Thoracic aorta (tissue), 2 donors: ENCODE measurements around the gene NRL. TPM values are rescaled to one million over a fixed set of nuclear protein-coding genes. Genes with fewer than 3 reads are reported as not detected.

ENCODE experiments used
- ATAC-seq: fragments of 150-250 bp; one replicate; pipeline ENCODE4 v1.8.0; 2017; ENCODE audit warnings: low read depth; ENCODE audit not compliant: insufficient number of reproducible peaks, low FRiP score
- DNase-seq: peaks from one replicate; pipeline ENCODE4 v3.0.0-alpha.2; 2020; ENCODE audit warnings: low spot score
- H3K27ac ChIP-seq, 2 donors: fragments of 200-600 bp; sonication (generic); 1 replicate in 1 of 2; 2 replicates in 1 of 2; pipeline ENCODE4 v1.5.1; 2016; ENCODE audit warnings: mild to moderate bottlenecking in 2 of 2, moderate library complexity in 2 of 2
- H3K27me3 ChIP-seq: fragments of 200-600 bp; sonication (generic); replicated peaks from 2 replicates; pipeline ENCODE4 v1.6.0; 2016; ENCODE audit warnings: mild to moderate bottlenecking; ENCODE audit not compliant: insufficient read depth
- H3K36me3 ChIP-seq: fragments of 200-600 bp; sonication (generic); one replicate; pipeline ENCODE4 v1.5.1; 2016
- H3K4me1 ChIP-seq, 2 donors: fragments of 200-600 bp; sonication (generic); 1 replicate in 1 of 2; 2 replicates in 1 of 2; pipeline versions ENCODE4 v1.5.1 to v1.6.0; 2016; ENCODE audit warnings: low read depth in 2 of 2, mild to moderate bottlenecking in 1 of 2; ENCODE audit not compliant: control insufficient read depth in 1 of 2
- H3K4me3 ChIP-seq: fragments of 200-600 bp; sonication (generic); 2 replicates; pipeline ENCODE4 v1.5.1; 2016; ENCODE audit warnings: mild to moderate bottlenecking
- H3K9me3 ChIP-seq: fragments of 200-600 bp; sonication (generic); 2 replicates; pipeline ENCODE4 v1.5.1; 2016
- CTCF ChIP-seq: fragments of 200-600 bp; sonication (generic); IDR thresholded peaks from one replicate; pipeline ENCODE4 v1.5.1; 2019; ENCODE audit warnings: antibody characterized with exemption
- total RNA-seq, 2 donors: library from RNA; depleted of rRNA; stranded (reverse); fragments of >200 nt; gene quantifications; one replicate each; pipeline versions ENCODE4 v1.1.0 to v1.2.3, GENCODE V29; 2016

NRL gene
- total RNA-seq, 2 donors from 2014 or later: 0.92 to 6.1 TPM

GRCh38 chr14:24137529-24138395 is 23.0 kb upstream of the NRL start:
- H3K27ac ChIP-seq: no peak overlapping the region

GRCh38 chr14:24136684-24137528 is 22.2 kb upstream of the NRL start:
- peak overlapping the region; percentile 95 for H3K4me3 ChIP-seq
- H3K27ac ChIP-seq: peak overlapping the region; percentile 57 to 84
- ATAC-seq (no peak), DNase-seq (no peak)
- no peaks in the 10 kb centered on the region for H3K27me3 ChIP-seq
- no peak for TF ChIP-seq CTCF
- peaks cover 13% of the 10 kb centered on the region for H3K36me3 ChIP-seq
- H3K9me3 ChIP-seq: no peaks in the 10 kb centered on the region
- peaks cover 13 to 31% of the 10 kb centered on the region in 2 donors for H3K4me1 ChIP-seq

More at GRCh38 chr14:24137529-24138395, 23.0 kb upstream of the NRL start:
- no peak for DNase-seq
- TF ChIP-seq CTCF: no peak
- ATAC-seq: no peak
- H3K36me3 ChIP-seq: peaks cover 13% of the 10 kb centered on the region
- H3K27me3 ChIP-seq: no peaks in the 10 kb centered on the region
- H3K4me3 ChIP-seq: no peak overlapping the region
- peaks cover 17 to 36% of the 10 kb centered on the region in 2 donors for H3K4me1 ChIP-seq
- no peaks in the 10 kb centered on the region for H3K9me3 ChIP-seq

- DNase-seq: peak; percentile 81
- peak within 1 kb of the TSS; percentile 57 to 84 for H3K27ac ChIP-seq
- no peaks in the 10 kb centered on the region for H3K9me3 ChIP-seq
- peaks cover 12 to 30% of the 10 kb centered on the region in 2 donors for H3K4me1 ChIP-seq
- H3K4me3 ChIP-seq: peak within 1 kb of the TSS; percentile 95
- peak; percentile 83 for ATAC-seq
- TF ChIP-seq CTCF: no peak
- H3K27me3 ChIP-seq: no peaks in the 10 kb centered on the region
- H3K36me3 ChIP-seq: peaks cover 13% of the 10 kb centered on the region
These were observed 21.3 kb upstream of the NRL start, which contains the start of gene PSME1 for GRCh38 chr14:24135834-24136683. TSS of gene PSME1 (plus strand) at chr14:24136194. CDS start at chr14:24136263, 69 bp downstream.

- peak overlapping the region; percentile 29 to 84 for H3K27ac ChIP-seq
- peaks cover 13% of the 10 kb centered on the region for H3K36me3 ChIP-seq
- H3K9me3 ChIP-seq: no peaks in the 10 kb centered on the region
- TF ChIP-seq CTCF: no peak
- peak overlapping the region; percentile 95 for H3K4me3 ChIP-seq
- DNase-seq: no peak
- no peaks in the 10 kb centered on the region for H3K27me3 ChIP-seq
- ATAC-seq: no peak
- peaks cover 12 to 30% of the 10 kb centered on the region in 2 donors for H3K4me1 ChIP-seq
These were observed 20.8 kb upstream of the NRL start for GRCh38 chr14:24135584-24135833.
